GM19328 (cell line): ENCODE results near the gene RRN3.
"Not testable (repeated sequence)": the region's sequence is repeated elsewhere in the genome, so short reads cannot be mapped to it uniquely, and the experiment has no call there.

Source experiments
- ATAC-seq: cut with Tn5 transposase; IDR thresholded peaks from one replicate; pipeline ENCODE4 v1.9.1; 2021; ENCODE audit warnings: mild to moderate bottlenecking, moderate library complexity; ENCODE audit not compliant: unreplicated experiment

The RRN3 gene

DNA sequence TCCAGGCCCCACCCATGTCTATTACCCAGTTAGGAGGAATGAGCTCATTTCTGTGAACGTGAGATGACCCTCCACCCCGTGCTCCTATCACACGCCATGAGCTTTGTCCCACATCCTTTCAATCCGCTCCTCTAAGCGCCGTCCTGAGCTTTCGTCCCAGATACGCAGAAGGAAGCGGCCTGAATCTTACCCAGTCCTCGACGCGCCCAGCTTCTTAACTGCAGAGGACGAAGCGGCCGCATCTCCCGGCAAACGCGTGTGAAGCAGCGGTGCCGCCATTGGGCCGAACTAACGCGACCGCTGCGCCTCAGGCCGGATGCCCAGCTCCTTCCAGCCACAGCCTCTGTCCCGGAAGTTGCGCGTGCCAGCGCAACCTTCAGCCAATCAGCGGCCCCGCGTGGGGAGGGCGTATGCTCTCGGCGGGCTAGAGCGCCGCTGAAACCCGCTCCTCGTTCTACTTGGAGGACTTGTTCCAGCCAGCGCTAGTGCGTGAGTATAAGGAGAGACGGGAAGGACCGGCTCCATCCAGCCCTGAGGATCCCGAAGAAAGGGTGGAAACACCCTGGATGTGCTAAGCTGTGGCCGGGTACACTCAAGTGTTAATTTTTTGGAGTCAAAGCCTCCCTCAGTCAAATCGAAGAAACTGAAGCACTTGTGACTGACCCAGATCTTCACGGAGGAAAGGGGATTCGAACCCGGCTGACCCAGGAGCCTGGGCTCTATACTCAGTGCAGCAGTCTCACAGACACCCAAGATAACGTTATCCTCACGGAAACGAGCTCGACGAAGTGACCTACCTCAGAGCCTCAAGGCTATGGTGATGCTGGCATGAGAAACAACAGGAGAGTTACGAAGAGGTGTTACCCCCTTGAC, at the start of gene RRN3:
RRN3 (minus strand) TSS at position 318 of the 873 bp plus-strand sequence; CDS start at position 279, 39 bp downstream.
- peak; percentile 99 for ATAC-seq

GRCh38 chr16:15143601-15144091, 49.6 kb upstream of the RRN3 start:
- ATAC-seq: not testable (repeated sequence)

GRCh38 chr16:15142891-15143600, 49.0 kb upstream of the RRN3 start:
- ATAC-seq: not testable (repeated sequence)

- ATAC-seq: not testable (repeated sequence)
Measured at GRCh38 chr16:15142107-15142890, 48.2 kb upstream of the RRN3 start.

- ATAC-seq: no peak
Measured at GRCh38 chr16:15141586-15141985, 47.5 kb upstream of the RRN3 start.

DNA sequence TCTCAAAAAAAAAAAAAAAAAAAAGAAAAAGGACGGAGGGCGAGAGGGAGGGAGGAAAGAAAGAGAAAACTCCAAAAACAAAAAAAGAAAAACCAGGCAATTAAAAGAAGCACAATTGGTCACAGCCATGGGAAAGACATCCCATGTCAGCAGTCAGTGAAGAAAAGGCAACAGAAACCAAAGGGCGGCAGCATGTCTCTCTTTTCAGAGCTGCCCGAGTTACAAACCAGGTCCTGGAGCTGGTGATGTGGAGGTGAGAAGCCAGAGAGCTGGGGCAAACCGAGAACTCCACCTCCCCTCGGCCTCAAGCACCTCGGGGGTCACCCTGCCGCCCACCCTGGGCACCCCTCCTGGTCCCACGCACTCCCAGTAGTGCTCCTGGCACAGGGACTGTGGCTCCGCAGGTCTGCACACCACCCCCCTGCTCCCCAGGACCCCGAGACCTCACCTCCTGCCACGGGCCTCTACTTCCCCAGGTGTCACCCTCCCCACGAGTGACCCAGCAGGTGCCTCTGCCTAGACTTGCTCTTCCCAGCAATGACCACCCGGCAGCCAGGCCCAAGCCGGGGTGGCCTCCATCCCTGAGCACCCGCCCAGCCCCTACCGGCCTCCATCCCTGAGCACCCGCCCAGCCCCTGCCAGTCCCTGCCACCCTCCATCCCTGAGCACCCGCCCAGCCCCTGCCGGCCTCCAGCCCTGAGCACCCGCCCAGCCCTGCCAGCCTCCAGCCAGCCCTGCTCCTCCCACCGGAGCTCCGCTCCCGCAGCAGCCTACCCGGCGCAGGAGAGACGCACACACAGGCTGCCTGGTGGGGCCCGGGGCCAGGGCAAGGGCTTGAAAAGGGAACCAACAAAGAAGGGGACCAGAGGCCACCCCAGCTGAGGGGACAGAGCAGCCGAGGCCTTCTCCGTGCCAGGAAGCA, 46.6 kb upstream of the RRN3 start:
- not testable (repeated sequence) for ATAC-seq

DNA sequence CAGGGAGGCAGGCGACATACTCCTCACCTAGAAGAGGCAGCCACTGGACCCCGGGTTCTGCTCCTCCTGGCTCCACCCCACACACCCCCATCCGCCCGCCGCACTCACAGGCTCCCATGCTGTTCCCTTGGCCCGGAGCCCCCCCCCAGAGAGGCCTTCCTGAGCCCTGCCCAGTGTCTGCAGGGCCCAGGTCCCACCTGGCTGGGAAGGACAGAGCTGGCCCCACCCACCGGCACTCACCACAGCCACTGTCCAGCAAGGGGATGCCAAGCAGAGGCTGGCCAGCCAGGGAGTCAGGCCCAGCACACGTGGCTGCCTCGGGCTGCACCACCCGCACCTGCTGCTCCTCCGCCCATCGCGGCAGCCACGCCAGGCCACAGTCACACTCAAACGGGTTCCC, 43.4 kb upstream of the RRN3 start:
- not testable (repeated sequence) for ATAC-seq

- not testable (repeated sequence) for ATAC-seq
Measured at GRCh38 chr16:15135483-15136360, 41.6 kb upstream of the RRN3 start.

DNA sequence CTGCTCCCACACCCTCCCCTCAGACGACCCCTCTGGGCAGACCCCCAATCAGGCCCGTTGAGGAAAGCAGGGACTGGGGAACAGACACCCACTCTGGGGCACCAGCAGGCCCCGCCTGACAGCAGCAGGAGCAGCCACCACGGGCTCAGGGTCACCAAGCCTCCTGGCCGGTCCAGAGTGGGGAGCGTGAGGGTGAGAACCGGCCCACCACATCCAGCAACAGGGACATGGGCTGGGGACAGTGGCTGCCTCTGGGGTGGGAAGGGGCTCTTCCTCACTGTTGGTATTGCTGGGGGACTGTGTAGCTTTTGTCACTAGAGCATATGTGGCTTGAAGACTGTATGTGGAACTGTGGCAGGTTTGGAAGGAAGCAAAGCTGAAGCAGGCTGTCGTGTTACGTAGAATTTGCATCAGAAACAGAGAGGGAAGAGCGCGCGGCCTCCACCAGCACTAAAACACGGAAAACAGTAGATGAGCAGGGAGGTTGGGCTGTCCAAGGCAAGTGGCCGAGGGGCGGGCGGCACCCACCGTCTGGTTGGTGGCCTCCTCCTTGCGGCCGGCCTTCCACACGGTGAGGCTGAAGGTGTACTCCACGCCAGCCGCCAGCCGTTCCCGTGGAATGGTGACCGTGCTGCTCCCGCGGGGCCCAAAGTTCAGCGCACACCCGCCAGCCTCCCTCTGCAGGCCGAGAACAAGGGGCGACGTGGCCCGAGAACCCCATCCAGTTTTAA, 40.8 kb upstream of the RRN3 start:
- not testable (repeated sequence) for ATAC-seq

DNA sequence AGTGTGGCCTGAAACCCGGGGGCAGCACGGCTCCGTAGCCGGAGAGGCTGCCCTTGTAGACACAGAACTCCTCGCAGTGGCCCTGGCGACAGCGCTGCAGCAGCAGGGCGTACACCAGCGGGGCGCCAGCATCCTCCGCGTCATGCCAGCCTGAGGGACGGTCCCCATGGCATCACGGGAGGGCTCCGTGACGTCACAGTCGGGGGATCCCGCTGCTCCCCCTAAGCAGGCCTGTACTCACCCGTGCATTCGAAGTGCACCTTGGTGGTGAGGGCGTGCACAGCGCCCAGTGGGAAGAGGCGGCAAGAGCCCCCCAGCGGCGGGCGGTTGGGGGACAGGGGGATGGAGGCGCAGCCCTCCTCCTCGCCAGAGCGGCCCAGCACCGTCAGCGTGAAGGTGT, 39.5 kb upstream of the RRN3 start:
- not testable (repeated sequence) for ATAC-seq

DNA sequence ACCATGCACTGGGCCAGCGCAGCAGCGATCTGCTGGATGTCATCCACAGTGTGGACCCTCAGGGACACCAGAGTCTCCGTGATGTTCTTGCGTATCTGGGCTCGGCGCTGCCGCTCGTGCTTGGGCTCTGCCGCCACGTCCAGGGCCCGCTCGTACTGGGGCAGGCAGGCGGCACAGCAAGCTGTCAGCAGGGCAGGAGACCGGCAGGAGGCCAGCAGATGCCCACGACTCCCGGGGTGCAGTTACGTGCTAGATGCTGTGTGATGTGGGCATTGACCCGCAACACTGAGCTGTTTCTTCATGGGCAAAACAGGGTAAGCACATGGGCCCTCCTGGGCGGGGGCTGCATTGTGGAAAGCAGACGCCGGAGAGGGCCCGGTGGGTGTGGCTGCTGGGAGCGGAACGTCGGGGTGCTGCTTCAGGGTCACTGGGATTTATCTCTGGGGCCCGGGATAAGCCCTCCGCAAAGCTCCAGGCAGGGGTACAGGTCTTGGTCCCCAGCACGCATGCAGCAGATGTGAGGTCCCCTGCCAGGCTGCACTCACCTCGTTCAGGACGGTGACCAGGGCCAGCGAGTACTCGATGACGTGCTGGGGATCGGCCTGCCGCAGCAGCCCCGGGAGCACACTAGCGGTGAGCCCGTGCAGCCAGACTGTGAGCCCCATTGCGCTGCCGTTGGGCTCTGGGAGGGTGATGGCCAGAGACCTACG, 38.8 kb upstream of the RRN3 start:
- not testable (repeated sequence) for ATAC-seq

DNA sequence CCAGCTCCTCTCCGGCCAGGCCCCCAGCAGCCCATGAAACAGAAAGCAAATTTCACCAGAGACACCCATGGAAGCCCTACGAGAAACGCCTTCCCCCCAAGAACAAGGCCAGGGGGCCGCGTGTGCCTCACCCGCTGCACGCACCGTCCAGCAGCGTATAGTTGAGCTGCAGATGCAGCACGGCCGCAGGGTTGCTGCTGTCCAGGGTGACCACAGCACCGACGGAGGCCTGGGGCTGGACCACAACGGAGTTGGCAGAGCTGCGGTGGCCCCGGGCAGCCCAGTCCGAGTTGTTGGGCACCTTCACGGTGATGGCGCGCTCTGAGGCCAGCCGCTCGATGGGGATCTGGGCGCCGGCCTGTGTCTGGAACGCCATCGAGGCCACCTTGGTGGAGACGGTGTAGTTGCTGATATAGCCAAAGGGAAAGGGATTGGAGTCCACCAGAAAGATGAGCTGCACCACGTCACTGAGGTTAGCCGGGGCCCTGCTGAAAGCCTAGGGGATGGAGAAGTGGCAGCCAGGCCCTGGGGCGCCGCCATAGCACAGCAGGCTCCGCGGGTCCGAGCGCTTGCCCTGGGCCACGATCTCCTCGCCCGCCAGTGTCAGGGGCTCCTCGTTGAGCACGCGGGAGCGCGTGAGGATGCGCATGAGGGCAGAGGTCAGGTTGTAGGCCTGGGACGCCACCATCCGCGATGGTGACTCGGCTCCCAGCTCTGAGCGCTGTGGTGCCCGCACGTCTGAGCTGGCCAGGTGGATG, 37.0 kb upstream of the RRN3 start:
- not testable (repeated sequence) for ATAC-seq

DNA sequence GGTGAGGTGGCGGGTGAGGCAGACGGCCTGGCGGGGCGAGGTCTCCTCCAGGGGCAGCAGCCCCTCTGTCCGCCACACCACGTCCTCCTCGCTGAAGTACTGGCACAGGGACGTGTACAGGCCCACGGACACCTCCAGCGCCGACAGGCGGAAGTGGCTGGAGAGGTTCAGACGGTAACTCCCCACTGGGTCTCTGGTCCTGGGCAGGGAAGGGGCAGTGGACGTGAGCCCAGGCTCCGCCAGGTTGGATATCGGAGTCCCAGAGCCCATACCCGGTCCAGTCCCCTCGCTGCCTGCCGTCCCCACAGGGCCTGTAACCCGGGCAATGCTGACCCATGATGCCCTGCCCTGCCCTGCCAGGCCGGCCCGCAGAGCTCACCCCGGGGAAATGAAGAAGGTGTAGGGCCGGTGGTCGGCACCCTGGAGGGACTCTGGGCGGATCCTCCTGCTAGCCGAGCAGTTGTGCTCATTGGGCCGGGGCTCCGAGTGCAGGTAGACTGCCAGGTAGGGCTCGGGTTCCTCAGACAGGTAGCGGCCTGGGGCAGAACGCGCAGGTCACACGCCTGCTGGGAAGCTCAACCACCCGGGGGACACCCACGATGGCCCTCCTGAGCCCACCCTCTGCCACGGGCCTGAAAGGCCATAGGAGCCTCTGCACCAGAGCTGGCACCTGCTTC, 36.3 kb upstream of the RRN3 start:
- not testable (repeated sequence) for ATAC-seq

DNA sequence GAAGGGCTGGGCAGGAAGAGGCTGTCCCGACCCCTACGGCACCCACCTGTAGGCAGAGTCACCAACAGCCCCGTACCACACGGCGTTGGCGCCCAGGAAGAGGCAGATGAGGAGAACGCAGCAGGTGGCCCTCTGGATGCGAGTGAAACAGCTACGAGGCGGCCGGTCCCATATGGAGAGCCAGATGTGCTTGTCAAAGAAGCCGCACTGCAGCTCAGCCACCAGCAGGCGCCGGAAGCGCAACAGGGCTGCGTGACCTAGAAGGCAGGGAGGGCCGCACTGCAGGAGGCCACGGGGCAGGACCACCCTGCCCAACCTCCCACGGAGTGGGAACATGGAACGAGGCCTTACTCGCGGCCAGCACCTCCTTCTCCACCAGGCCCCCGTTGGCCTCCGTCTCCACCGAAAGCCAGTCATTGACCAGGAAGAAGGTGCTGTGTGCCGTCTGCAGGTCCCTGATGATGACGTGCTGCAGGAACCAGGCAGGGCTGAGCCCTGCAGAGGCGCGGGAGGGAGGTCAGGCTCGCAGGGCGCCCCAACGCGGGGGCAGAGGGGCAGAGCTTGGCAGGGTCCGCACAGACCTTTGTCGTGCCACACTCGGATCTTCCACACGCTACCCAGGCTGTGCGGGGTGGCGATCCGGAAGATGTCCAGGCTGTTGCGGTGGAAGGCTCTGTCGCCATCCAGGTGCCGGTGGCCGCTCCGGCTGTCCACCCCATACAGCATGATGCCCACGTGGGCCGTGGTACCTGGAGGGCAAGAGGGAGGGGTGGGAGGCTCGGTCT, 33.8 kb upstream of the RRN3 start:
- ATAC-seq: not testable (repeated sequence)

DNA sequence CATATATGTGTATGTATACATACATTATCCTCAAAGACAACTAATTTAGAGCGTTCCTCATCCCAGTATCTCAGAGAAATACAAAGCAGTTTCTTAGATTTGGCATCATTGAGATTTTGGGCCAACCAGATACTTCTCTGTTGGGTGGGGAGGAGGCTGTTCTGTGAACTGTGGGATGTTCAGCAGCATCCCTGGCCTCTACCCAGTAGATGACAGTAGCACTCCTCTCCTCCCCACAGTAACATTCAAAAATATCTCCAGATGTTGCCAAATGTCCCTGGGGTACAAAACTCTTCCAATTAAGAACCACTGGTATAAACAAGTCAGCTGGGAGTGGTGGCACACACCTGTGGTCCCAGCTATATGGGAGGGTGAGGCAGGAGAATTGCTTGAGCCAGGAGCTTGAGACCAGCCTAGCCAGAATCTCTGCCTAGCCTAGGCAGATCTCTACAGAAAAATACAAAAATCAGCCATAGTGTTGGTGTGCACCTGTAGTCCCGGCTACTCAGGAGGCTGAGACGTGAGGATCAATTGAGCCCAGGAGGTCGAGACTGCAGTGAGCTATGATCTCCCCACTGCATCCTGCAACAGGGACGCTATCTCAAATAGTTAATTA, 6.4 kb upstream of the RRN3 start:
- not testable (repeated sequence) for ATAC-seq
